Measurements from ENCODE around the gene PALLD. TPM values are rescaled to one million over a fixed set of nuclear protein-coding genes. Genes with fewer than 3 reads are reported as not detected.
"Not testable (repeated sequence)": the region's sequence is repeated elsewhere in the genome, so short reads cannot be mapped to it uniquely, and the experiment has no call there.

The PALLD gene
- total and polyA plus RNA-seq, 2 of the 13 experiments (the other 11 are each of a cell fraction or from before 2014, with no cell fraction given): 0.50 to 1.5 TPM

DNA sequence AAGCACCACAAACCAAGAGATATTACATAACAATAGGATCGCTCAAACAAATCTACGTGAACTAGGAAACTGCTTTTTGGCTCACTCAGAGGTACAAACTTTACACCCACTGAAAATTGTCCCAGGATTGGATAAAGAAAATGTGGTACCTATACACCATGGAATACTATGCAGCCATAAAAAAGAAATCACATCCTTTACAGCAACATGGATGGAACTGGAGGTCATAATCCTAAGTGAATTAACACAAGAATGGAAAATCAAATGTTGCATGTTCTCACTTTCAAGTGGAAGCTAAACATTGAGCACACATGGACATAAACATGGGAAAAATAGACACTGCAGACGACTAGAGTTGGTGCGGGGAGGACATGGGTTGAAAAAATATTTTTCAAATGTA is 305.4 kb downstream of the PALLD start:
- FAIRE-seq: no peak
- intact Hi-C loops (cut with micrococcal nuclease; ENCODE audit: unreplicated experiment): no loop called here
- CTCF ChIA-PET (ENCODE audit: low intra/inter-chr PET ratio, low total read pairs): no interaction called here
- Histone ChIP-seq H3K27me3 (ENCODE audit: control insufficient read depth in 1 of 2, insufficient read depth in 2 of 2, low read length in 2 of 2) (no peaks in the 10 kb centered on the region), H3K9me3 (ENCODE audit: low read length) (no peaks in the 10 kb centered on the region), H3K36me3 (replicated peaks in 1 of 2; ENCODE audit: control insufficient read depth in 1 of 2, insufficient read depth in 2 of 2, low read length in 2 of 2) (no peaks in the 10 kb centered on the region), H3K4me1 (ENCODE audit: insufficient read depth, low read length) (peaks cover 8% of the 10 kb centered on the region), H2AFZ (ENCODE audit: low read length) (no peak overlapping the region), H3K4me3 (replicated peaks in 1 of 3; ENCODE audit: insufficient read depth in 1 of 3, low read depth in 2 of 3, low read length in 3 of 3) (no peak overlapping the region), H3K27ac (ENCODE audit: extremely low read length, insufficient read depth, low read length) (no peak overlapping the region), H3K9ac (ENCODE audit: insufficient read depth, low read depth, low read length) (no peak overlapping the region), H3K79me2 (ENCODE audit: insufficient read depth, low read length) (no peaks in the 10 kb centered on the region), H3K4me2 (ENCODE audit: low read depth, low read length) (no peak overlapping the region), H4K20me1 (ENCODE audit: insufficient read depth, low read length) (no peaks in the 10 kb centered on the region)
- BruUV-seq (replicated peaks): no TSS peak
- POLR2A ChIA-PET: no interaction called here
- 96% methylated on average over 4 of the region's 4 CpGs for WGBS (ENCODE audit: low lambda C conversion rate)
- no peak for ATAC-seq
- no peak for DNase-seq (ENCODE audit: low spot score)
- no peak for TF ChIP-seq ZSCAN20 (CRISPR knock-in tag; IDR thresholded peaks at IDR 0.05; ENCODE audit: borderline replicate concordance)
- TF ChIP-seq, protein P1, sequence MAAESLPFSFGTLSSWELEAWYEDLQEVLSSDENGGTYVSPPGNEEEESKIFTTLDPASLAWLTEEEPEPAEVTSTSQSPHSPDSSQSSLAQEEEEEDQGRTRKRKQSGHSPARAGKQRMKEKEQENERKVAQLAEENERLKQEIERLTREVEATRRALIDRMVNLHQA (CRISPR knock-in tag; IDR thresholded peaks at IDR 0.05): no peak
- no peak for TF ChIP-seq FOXA1 (IDR thresholded peaks at IDR 0.05)
- no peak for TF ChIP-seq FOXA1 (CRISPR knock-in tag; IDR thresholded peaks at IDR 0.05)
- TF ChIP-seq KDM6A (CRISPR knock-in tag; IDR thresholded peaks at IDR 0.05; ENCODE audit: low read depth): no peak
- no peak for TF ChIP-seq ISX (CRISPR knock-in tag; conservative IDR thresholded peaks at IDR 0.05)
- TF ChIP-seq, protein P2, sequence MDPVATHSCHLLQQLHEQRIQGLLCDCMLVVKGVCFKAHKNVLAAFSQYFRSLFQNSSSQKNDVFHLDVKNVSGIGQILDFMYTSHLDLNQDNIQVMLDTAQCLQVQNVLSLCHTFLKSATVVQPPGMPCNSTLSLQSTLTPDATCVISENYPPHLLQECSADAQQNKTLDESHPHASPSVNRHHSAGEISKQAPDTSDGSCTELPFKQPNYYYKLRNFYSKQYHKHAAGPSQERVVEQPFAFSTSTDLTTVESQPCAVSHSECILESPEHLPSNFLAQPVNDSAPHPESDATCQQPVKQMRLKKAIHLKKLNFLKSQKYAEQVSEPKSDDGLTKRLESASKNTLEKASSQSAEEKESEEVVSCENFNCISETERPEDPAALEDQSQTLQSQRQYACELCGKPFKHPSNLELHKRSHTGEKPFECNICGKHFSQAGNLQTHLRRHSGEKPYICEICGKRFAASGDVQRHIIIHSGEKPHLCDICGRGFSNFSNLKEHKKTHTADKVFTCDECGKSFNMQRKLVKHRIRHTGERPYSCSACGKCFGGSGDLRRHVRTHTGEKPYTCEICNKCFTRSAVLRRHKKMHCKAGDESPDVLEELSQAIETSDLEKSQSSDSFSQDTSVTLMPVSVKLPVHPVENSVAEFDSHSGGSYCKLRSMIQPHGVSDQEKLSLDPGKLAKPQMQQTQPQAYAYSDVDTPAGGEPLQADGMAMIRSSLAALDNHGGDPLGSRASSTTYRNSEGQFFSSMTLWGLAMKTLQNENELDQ (CRISPR knock-in tag; IDR thresholded peaks at IDR 0.05; ENCODE audit: borderline replicate concordance): no peak
- TF ChIP-seq ZSCAN22 (CRISPR knock-in tag; IDR thresholded peaks at IDR 0.05): no peak
- in situ Hi-C loops (cut with HindIII; ENCODE audit: extremely low pct_ligation_motif_present, low pct_unique_long_range_greater_than_20kb): no loop called here

DNA sequence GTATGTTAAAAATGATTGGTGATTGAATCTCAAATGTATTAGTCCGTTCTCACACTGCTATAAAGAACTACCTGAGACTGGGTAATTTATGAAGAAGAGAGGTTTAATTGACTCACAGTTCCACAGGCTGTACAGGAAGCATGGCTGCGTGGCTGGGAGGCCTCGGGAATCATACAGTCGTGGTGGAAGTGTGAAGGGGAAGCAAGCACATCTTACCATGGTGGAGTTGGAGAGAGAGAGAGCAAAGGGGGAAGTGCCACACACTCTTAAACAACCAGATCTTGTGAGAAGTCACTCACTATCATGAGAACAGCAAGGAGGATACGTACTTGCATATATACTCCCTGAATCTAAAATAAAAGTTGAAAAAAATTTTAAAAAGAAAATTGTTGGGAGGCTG is 306.2 kb downstream of the PALLD start:
- H3K36me3 ChIP-seq (replicated peaks in 1 of 2; ENCODE audit: control insufficient read depth in 1 of 2, insufficient read depth in 2 of 2, low read length in 2 of 2); FAIRE-seq; H3K4me2 ChIP-seq (ENCODE audit: low read depth, low read length); H3K4me3 ChIP-seq (replicated peaks in 1 of 3; ENCODE audit: insufficient read depth in 1 of 3, low read depth in 2 of 3, low read length in 3 of 3); H4K20me1 ChIP-seq (ENCODE audit: insufficient read depth, low read length); H3K9me3 ChIP-seq (ENCODE audit: low read length); H3K79me2 ChIP-seq (ENCODE audit: insufficient read depth, low read length); H3K9ac ChIP-seq (ENCODE audit: insufficient read depth, low read depth, low read length); ATAC-seq; H3K4me1 ChIP-seq (ENCODE audit: insufficient read depth, low read length); intact Hi-C loops (cut with micrococcal nuclease; ENCODE audit: unreplicated experiment); H3K27ac ChIP-seq (ENCODE audit: extremely low read length, insufficient read depth, low read length); DNase-seq (ENCODE audit: low spot score); BruUV-seq (replicated peaks); H2AFZ ChIP-seq (ENCODE audit: low read length); in situ Hi-C loops (cut with HindIII; ENCODE audit: extremely low pct_ligation_motif_present, low pct_unique_long_range_greater_than_20kb); H3K27me3 ChIP-seq (ENCODE audit: control insufficient read depth in 1 of 2, insufficient read depth in 2 of 2, low read length in 2 of 2); POLR2A ChIA-PET; CTCF ChIA-PET (ENCODE audit: low intra/inter-chr PET ratio, low total read pairs): not testable (repeated sequence)
- WGBS (ENCODE audit: low lambda C conversion rate): 46% methylated on average over 5 of the region's 5 CpGs
